Cardiac septum (tissue), 1 donor: ENCODE data around the gene CDC6. TPM values are rescaled to one million over a fixed set of nuclear protein-coding genes. Genes with fewer than 3 reads are reported as not detected.

Source experiments
- DNase-seq: peaks from one replicate; pipeline ENCODE4 v3.0.0-alpha.2; 2020; ENCODE audit warnings: low spot score
- intact Hi-C: fragments of 100-400 bp; cut with DNase I; formaldehyde crosslinking; loops from one replicate; pipeline ENCODE4 v1.14.0; 2022
- total RNA-seq: library from RNA; stranded (reverse); fragmentation: NEBNext Ultra II Directional; extraction: Animal tissue kit (Norgen Biotek cat#: 25700); gene quantifications from one replicate; pipeline ENCODE4 v1.2.1, GENCODE V29; 2021
- donor health status: DM: no; HTN: no; CAD: no.

The CDC6 gene
- total RNA-seq, 1 donor from 2014 or later = 0.75 TPM

GRCh38 chr17:40345994-40346764 is 58.5 kb downstream of the CDC6 start:
- intact Hi-C loops = no loop called here
- DNase-seq = no peak

GRCh38 chr17:40346765-40347158 is 59.1 kb downstream of the CDC6 start:
- DNase-seq = no peak
- intact Hi-C loops = no loop called here

- DNase-seq = no peak
- intact Hi-C loops = no loop called here
Observed at GRCh38 chr17:40347319-40348135, 59.8 kb downstream of the CDC6 start.

GRCh38 chr17:40348136-40348504 is 60.4 kb downstream of the CDC6 start:
- no peak for DNase-seq
- intact Hi-C loops = no loop called here

- peak; percentile 89 for DNase-seq
- intact Hi-C loops = no loop called here
Observed at GRCh38 chr17:40348562-40349476, 61.1 kb downstream of the CDC6 start.

- intact Hi-C loops = no loop called here
- DNase-seq = no peak
Observed at GRCh38 chr17:40349477-40349894, 61.8 kb downstream of the CDC6 start.

GRCh38 chr17:40349895-40350688 is 62.4 kb downstream of the CDC6 start:
- intact Hi-C loops = loop anchor here (10.0 kb wide), 1 partner anchor 145 kb away; no protein-coding TSS in a partner anchor
- DNase-seq = no peak

GRCh38 chr17:40350689-40351358 is 63.1 kb downstream of the CDC6 start:
- no peak for DNase-seq

GRCh38 chr17:40351359-40352236 is 63.9 kb downstream of the CDC6 start:
- DNase-seq = no peak
- intact Hi-C loops = loop anchor here (10.0 kb wide), 1 partner anchor 147 kb away; no protein-coding TSS in a partner anchor

More at GRCh38 chr17:40350689-40351358, 63.1 kb downstream of the CDC6 start:
- intact Hi-C loops = loop anchor here (10.0 kb wide), 1 partner anchor 146 kb away; no protein-coding TSS in a partner anchor

GRCh38 chr17:40352237-40352778 is 64.6 kb downstream of the CDC6 start:
- intact Hi-C loops = loop anchor here (10.0 kb wide), 1 partner anchor 148 kb away; no protein-coding TSS in a partner anchor
- DNase-seq = no peak

GRCh38 chr17:40352779-40353394 is 65.2 kb downstream of the CDC6 start:
- DNase-seq = no peak
- intact Hi-C loops = loop anchor here (10.0 kb wide), 1 partner anchor 148 kb away; no protein-coding TSS in a partner anchor

Other genes with a start within 250 kb of the CDC6 start
- gene MED24, start 233.5 kb upstream of the CDC6 start, total RNA-seq = 56.4 TPM
- 66.8 TPM for gene THRA, start 224.9 kb upstream of the CDC6 start, total RNA-seq
- gene NR1D1, start 187.3 kb upstream of the CDC6 start, total RNA-seq = 25.8 TPM
- 53.7 TPM for gene MSL1, start 165.9 kb upstream of the CDC6 start, total RNA-seq
- gene CASC3, start 147.3 kb upstream of the CDC6 start, total RNA-seq = 54.8 TPM
- gene RAPGEFL1, start 110.4 kb upstream of the CDC6 start, total RNA-seq = 7.2 TPM
- gene WIPF2, start 68.6 kb upstream of the CDC6 start, total RNA-seq = 13.3 TPM
- 30.7 TPM for gene RARA, start 21.3 kb downstream of the CDC6 start, total RNA-seq
- gene GJD3, start 76.9 kb downstream of the CDC6 start, total RNA-seq = 2.6 TPM
- 0.51 TPM for gene TOP2A, start 130.0 kb downstream of the CDC6 start, total RNA-seq
- gene IGFBP4, start 155.6 kb downstream of the CDC6 start, total RNA-seq = 164 TPM
- not detected for gene TNS4, start 213.7 kb downstream of the CDC6 start, total RNA-seq